ENCODE results near the gene RSPH3.
"Not testable (repeated sequence)": the region's sequence is repeated elsewhere in the genome, so short reads cannot be mapped to it uniquely, and the experiment has no call there.

The RSPH3 gene

DNA sequence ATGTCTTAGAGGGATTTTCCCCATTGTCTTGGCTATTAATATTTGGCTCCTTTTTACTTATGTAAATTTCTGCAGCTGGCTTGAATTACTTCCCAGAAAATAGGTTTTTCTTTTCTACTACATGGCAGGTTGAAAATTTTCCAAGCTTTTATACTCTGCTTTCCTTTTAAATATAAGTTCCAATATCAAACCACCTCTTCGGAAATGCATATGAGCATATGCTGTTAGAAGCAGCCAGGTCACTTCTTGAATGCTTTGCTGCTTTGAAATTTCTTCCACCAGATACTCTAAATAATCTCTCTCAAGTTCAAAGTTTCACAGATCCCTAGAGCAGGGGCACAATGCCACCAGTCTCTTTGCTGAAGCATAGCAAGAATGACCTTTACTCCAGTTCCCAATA lies 25.2 kb upstream of the RSPH3 start:
- not testable (repeated sequence) for DNase-seq (ENCODE audit: low spot score)

DNA sequence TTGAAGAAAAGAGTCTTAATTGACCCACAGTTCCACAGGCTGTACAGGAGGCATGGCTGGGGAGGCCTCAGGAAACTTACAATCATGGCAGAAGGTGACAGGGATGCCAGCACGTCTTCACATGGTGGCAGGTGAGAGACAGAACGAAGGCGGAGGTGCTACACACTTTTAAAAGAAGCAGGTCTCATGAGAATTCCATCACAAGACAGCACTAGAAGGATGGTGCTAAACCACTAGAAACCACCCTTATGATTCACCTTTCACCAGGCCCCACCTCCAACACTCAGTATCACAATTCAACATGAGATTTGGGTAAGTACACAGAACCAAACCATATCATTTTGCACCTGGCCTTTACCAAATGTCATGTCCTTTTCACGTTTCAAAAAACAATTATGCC lies 23.9 kb upstream of the RSPH3 start:
- no peak for DNase-seq (ENCODE audit: low spot score)

DNA sequence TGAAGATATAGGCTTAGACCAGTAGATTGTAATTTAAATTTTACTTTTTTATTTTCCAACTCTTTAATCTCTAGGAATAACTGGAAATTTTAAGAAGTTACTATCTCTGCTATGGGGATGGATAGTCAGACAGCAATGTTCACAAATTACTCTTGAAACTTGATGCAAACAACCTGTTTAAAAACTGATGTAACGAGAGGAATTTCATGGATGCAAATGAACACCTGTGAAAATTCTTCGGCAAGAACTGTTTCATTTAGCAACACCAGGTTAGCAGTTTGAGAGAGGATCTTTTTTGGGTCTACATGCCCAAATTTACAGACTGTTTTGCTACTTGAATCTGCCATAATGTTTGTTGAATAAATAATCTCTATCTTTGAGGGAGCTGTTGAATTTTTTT lies 20.0 kb upstream of the RSPH3 start:
- DNase-seq (ENCODE audit: low spot score): no peak

DNA sequence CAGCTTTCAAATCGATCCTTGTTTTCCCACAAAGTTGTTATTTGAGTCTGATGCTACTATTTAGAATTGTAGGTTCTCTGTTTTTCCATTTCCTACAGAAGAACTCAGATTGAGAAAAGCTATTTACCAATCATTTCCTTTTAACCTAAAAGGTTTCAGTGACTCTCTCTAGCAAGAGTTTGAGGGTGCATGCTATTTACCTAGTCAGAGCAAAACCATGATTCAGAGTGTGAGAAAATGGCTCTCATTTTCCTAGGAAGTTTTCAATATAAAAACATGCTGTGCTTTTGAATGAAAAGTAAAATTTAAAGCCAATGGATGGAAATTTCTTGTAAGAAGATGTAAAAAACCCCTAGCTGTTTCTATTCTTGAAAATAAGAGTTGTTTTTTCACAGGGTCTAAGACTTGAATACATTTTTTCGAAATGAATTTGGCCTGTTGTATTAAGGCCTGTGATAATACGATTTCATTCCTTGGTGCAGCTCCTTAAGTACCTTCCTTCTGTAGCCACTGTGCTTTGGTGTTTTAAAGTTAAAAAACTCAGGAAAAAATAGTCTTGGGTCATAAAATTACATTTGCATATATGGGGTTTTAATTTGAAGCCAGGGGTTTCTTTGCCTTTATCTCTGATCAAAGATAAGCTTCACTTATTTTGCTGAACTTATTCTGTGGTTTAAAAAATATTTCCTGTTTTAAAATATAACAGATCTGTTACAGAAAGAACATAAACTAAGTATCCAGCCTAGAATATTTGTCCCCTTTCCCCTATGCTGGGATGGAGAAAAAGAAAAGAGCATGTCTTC lies 18.0 kb upstream of the RSPH3 start:
- no peak for DNase-seq (ENCODE audit: low spot score)

DNA sequence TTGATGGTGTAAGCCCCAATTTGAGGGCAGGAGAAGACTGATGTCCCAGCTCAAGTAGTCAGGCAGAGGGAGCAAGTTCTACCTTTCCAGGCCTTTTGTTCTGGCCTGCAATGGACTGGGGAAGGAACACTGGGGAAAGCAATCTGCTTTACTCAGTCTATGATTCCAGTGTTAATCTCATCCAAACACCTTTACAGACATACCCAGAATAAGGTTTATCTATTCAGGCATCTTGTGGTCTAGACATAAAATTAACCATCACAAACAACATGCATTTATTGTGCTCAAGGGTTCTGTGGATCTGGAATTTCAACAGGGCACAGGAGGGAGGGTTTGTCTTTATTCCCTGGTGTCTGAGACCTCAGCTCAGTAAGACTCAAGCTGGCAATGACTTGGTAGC lies 14.4 kb upstream of the RSPH3 start:
- no peak for DNase-seq (ENCODE audit: low spot score)

DNA sequence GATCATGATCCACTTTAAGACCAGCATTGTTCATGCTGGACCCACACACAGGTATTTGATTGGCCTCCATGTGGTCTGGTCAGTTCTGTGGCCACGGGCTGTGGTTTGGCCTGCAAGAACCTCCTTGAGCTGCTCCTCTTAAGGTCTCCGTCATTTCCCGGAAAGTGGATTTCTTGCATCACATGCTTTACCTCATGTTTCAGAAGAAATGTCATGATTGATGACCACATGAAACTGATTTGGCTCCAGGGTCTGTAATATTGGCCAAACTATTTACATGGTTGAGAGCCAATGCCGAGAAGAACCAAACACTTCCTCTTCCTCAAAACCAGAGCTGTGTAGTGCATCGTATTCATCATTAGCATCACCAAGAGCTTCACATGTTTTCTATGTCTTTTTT lies 13.2 kb upstream of the RSPH3 start:
- no peak for DNase-seq (ENCODE audit: low spot score)

DNA sequence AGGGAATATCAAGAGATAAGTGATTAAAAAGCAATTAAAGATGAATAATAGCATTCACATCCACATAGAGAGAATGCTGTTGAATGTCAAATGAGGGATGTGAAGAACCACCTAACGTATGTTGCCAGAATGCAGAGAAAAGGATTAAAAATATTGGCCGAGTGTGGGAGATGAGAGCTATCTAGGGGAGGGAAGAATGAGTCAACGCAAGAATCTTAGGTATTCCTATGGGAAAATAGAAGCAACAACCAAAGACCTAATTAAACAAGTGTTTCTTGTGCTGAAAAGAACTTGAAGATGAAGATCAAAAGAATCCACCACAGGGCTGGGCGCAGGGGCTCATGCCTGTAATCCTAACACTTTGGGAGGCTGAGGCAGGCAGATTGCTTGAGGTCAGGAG lies 12.2 kb upstream of the RSPH3 start:
- DNase-seq (ENCODE audit: low spot score): no peak

DNA sequence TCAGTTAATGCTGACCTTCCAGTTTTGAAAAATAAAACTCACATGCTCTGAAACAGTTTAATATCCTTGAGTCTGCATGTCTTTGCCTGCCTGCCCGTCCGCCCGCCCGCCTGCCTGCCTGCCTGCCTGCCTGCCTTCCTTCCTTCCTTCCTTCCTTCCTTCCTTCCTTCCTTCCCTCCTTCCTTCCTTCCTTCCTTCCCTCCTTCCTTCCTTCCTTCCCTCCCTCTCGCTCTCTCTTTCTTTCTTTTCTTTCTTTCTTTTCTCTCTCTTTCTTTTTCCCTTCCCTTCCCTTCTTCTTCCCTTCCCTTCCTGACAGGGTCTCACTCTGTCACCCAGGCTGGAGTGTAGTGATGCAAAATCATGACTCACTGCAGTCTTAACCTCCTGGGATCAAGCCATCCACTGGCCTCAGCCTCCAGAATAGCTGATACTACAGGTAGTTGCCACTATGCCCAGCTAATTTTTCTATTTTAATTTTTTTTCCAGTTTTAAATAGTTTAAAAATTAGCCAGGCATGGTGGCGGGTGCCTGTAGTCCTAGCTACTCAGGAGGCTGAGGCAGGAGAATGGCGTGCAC lies 10.1 kb upstream of the RSPH3 start:
- not testable (repeated sequence) for DNase-seq (ENCODE audit: low spot score)

DNA sequence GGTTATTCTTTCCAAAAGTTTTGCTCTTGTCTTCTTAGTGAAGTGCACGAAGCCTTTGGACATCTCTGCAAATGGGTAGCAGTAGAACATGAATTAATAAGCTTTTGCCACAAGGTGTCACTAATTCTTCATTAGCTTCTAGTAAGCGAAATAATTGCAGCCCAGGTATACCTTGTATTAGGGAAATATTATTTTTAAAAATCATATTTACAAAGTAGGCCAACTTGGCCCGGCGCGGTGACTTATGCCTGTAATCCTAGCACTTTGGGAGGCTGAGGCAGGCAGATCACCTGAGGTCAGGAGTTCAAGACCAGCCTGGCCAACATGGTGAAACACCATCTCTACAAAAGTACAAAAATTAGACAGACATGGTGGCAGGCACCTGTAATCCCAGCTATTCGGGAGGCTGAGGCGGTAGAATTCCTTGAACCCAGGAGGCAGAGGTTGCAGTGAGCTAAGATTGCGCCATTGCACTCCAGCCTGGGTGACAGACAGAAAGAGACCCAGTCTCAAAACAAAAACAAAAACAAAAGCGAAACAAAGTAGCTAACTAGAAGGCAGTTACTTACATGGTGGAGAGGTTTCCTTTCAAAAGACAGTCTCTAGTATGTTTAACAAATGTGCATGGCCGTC lies 8.8 kb upstream of the RSPH3 start:
- DNase-seq (ENCODE audit: low spot score): no peak

DNA sequence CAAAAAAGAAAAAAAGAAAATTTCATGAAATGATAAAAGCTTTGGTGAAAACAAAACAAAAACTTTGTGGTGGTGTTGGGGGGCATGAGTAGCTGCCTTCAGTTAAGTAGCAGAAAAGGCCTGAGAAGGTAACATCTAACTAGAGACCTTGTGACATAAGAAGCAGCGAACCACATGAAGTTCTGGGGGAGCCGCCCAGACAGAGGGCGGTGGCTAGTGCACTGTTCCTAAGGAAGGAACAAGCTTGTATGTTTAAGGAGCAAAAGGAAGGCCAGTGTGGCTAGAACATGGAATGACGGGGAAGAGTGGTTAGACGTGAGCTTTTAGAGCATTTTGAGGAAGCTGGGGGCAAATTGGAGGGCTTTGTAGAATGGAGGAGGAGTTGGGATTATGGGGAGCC lies 7.5 kb upstream of the RSPH3 start:
- no peak for DNase-seq (ENCODE audit: low spot score)

DNA sequence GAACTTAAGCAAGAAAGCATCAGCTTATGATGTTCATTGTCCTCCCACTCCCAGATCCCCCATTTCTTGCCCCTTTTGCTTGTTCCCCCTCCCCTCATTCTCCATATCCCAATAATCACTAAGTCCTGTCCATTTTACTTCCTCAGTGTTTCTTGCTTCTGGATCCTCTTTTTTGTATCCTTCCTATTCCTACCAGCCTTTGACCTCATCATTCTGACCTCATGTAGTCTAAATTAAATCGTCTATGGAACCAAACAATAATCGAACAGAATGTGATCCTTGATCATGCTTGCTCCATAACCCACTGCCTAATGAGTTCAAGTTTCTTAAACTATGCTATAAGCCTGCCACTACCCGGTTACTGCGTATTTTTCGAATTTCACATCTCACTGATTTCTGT lies 5.4 kb upstream of the RSPH3 start:
- DNase-seq (ENCODE audit: low spot score): no peak

DNA sequence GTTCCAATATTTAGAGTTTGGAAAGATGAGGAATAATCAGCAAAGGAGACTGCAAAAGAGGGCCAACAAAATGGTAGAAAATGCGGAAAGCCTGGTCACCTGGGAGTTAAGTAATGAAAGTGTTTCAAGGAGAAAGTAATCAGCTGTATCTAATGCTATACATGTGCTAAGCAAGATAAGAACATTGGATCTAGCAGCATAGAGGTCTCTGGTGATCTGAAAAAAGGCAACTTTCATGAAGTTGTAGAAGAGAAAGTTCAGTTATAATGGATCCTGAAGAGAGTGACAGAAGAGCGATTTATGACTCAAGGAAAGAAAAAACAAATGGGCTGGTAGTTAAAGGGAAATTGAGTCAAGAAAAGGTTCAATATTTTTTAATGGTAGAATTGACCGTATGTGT lies 4.6 kb upstream of the RSPH3 start:
- DNase-seq (ENCODE audit: low spot score): no peak

DNA sequence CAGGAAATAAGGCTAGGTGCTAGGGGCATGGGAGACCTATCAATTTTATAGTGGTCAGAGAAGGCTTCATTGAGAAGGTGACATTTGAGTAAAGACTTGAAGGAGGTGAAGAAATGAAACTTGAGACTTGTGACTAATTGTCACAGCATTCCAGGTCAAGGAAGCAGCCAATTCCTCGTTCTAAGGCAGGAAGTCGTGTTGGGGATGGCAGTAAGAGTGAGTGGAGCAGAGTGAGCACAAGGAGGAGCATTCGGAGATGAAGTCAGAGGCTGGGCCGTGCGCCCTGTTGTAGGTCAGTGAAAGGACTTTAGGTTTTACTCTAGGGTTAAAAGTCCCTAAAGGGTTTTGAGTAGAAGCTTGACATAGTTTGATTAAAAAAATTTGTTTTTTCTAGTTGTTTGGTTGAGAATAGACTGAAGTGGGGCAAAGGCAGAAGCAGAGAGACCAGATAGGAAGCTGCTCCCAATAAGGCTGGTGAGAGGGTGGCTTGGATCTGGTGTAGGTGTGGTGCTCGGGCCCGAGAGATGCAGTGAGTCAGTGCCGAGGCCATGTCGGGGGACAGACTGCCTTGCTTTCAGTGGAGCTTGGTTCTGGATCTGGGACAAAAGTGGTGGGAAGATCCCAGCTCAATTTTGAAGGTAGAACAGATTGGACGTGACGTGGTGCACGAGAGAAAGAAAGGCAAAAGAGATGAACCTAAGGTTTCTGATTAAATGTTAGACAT lies 2.6 kb upstream of the RSPH3 start:
- DNase-seq (ENCODE audit: low spot score): no peak

DNA sequence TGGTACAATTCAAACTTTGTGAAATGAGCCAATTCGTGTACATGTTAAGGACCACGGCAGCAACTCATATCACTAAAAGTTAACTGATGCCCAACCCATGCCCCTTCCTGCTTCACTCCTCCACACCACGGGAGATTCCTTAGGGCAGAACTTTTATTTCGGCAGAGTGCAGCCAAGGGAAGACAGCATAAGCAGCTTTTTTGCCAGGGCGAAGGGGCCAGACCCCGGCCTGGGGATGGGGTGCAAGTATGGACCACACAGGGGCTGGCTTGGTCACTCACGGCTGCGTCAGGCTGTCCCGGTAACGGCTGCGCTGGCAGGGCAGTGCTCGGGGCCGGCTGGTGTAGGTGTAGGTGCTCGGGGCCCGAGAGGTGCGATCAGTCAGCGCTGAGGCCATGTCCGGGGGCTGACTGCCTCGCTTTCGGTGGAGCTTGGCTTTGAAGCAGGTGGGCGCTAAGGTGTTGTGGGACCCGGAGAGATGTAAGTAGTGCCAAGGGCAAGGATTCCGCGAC lies 792 bp downstream of the RSPH3 start:
- DNase-seq (ENCODE audit: low spot score): no peak

DNA sequence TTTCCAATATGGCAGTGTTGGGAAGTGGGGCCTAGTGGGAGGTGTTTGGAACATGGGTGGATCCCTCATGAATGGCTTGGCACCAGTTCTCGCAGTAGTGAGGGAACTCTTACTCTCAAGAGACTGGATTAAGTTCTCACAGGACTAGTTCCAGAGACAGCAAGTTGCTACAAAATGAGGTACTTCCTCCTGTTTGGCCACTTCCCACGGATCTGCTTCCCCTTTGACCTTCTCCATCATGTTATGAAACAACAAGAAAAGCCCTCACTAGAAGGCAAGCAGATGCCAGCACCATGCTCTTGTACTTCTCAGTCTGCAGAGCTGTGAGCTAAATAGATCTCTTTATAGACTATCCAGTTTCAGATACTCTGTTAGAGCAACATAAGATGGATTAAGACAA lies 3.1 kb downstream of the RSPH3 start:
- DNase-seq (ENCODE audit: low spot score): no peak

DNA sequence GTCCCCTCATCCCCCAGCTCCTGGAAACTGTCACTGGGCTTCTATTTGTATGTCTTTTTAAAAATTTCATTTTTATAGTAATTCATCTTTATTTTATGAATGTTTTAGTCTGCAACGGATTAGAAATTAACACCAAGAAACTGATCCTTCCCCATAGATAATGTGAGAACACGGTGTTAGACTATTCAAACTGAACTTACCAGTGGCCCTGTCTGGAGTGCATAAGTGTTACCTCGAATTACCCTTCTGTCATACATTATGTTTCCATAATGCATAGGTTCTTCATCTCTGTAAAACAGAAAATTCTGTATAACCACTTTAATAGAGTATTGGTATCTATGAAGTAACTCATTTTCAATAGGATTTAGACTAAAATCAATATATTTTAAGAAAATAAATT lies 6.4 kb downstream of the RSPH3 start:
- no peak for DNase-seq (ENCODE audit: low spot score)

DNA sequence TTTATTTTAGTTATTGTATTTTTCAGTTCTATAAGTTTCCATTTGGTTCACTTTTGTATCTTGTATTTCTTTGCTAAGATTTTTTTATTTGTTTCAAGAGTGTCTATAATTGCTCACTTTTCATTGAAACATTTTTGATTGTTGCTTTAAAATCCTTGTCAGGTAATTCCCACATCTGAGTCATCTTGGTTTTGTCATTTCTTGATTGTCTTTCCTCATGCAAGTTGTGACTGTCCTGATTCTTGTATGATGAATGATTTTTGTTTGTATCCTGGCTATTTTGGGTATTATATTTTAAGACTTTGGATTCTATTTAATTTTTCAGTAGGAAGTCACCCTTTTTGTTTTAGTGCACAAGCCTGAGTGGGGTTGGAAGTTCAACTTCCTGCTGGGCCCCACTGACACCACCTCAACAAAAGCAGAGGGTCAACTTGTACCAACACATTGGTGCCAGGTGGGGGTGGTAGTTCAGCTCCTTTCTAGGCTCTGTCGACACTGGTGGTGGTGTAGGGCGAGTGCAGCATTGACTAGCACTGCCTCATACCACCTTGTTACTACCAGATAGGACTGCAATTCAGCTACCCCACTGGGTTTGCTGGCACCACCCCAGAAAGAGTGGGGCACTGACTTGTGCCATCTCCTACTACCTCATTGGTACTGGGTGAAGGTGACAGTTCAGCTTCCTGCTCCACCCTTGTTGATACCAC lies 8.8 kb downstream of the RSPH3 start:
- DNase-seq (ENCODE audit: low spot score): no peak

DNA sequence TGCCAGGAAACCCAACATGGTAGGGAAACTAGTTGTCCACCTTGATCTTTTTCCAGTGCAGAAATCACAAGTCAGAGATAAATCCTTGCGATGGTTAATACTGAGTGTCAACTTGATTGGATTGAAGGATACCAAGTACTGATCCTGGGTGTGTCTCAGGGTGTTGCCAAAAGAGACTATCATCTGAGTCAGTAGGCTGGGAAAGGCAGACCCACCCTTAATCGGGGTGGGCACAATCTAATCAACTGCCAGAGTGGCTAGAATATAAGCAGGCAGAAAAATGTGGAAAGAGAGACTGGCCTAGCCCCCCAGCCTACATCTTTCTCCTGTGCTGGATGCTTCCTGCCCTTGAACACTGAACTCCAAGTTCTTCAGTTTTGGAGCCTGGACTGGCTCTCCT lies 10.3 kb downstream of the RSPH3 start:
- not testable (repeated sequence) for DNase-seq (ENCODE audit: low spot score)

DNA sequence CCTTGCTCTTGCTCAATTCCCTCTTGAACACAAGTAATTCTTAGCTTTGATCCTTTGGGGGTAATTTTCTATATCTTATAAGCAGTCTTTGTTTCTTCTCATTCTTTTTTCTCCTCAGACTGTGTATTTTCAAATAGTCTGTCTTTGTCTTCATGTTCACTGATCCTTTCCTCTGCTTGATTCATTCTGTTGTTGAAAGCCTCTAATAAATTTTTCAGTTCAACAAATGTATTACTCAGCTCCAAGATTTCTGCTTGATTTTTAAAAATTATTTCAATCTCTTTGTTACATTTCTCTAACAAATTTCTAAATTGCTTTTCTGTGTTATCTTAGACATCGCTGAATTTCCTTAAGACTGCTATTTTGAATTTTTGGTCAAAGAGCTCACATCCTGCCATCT lies 11.5 kb downstream of the RSPH3 start:
- no peak for DNase-seq (ENCODE audit: low spot score)

DNA sequence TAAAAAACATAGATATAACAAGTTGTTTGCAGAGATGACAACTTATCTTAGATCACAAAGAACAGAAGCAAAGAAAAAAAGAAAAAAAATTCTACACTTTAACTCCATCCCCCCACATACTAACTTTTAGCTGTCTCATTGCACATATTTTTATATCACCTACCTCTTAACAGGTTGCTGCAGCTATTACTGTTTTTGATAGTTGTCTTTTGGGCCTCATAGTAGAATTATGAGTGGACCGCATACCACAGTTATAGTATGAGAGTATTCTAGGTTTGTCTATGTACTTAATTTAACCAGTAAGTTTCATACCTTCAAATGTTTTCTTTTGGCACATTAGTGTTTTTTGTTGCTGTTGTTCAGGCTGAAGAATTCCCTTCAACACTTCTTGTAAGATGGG lies 12.3 kb downstream of the RSPH3 start:
- DNase-seq (ENCODE audit: low spot score): no peak

DNA sequence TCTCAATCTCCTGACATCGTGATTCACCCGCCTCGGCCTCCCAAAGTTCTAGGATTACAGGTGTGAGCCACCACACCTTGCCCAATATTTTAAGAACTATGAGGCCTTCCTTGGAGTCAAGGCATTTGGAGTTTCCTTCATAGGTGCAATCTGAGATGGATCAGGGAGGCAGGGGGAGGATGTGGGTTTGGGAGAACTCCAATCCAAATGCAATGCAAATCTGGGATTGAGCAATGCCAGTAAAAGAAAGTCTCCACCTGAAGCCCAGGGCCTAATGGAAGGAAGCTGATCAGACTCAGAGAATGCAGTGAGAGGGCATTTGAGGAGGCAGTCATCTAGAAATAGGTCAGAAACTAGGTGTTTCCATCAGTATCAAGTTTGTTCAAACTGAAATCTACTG lies 21.2 kb downstream of the RSPH3 start:
- DNase-seq (ENCODE audit: low spot score): no peak

DNA sequence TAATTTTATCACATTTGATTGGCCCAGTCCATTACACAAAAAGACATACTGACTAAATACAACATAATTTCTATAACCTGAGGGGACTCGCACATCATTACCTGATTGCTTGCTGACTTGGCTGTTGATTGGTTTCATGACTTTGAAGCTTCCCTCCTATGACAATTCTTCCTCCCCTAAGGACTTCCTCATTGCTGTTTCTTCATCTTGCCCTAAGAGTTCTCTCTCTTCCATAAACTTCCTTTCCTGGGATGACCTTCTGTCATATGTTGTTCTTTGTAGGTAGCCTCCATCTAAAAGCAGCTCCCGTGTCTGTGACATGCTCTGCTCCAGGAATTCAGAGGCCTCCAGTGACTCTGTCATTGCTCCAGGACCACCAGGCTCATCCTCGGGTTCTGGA lies 22.6 kb downstream of the RSPH3 start:
- DNase-seq (ENCODE audit: low spot score): no peak
